Forelimb muscle (tissue), 1 donor: ENCODE measurements around the gene FILIP1L. TPM values are rescaled to one million over a fixed set of nuclear protein-coding genes. Genes with fewer than 3 reads are reported as not detected.

Experiments used
- DNase-seq: peaks from one replicate; pipeline ENCODE4 v3.0.0-alpha.2; 2013; ENCODE audit warnings: low read depth
- polyA plus RNA-seq: library from polyadenylated mRNA; unstranded; fragments of 120-200 nt; gene quantifications from one replicate; pipeline ENCODE4 v1.2.1, GENCODE V29; 2013; ENCODE audit not compliant: insufficient read length

Gene FILIP1L
- polyA plus RNA-seq, 1 donor, result 50.9 TPM

DNA sequence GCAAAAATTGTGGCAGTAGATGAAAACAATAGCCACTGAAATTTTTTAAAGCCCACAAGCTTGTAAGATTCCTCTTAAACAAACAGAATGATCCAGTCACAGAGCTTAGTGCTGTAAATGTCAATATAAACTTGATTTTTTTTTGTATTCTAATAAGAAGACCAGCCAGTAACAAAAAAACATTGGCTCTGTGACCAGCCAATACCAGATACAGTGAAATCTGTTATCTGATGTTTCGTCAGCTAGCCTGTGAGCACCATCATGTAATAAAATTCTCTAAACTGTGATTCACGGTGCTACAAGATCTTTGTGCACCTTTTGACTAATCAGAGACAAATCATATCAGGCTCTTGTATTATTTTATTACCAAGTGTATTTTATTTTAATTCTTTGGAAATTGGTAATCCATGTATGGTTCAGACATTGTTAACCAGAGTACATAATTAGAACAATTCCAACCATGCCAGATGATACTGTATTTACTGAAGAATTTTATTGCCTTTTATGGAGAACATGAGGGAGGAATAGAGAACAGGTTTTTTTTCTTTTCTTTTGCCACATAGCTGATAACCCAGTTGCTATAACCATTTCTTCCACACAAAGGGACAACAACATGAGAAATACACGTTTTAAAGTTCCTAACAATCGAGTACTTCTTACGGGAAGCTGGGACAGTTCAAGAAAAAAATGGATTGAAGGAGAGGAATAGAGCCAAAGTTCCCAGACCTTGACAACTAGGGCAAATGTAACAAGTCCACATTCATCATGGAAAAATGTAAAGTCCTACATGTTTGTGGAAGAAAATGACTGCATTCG, 71.9 kb downstream of the FILIP1L start:
- no peak for DNase-seq

DNA sequence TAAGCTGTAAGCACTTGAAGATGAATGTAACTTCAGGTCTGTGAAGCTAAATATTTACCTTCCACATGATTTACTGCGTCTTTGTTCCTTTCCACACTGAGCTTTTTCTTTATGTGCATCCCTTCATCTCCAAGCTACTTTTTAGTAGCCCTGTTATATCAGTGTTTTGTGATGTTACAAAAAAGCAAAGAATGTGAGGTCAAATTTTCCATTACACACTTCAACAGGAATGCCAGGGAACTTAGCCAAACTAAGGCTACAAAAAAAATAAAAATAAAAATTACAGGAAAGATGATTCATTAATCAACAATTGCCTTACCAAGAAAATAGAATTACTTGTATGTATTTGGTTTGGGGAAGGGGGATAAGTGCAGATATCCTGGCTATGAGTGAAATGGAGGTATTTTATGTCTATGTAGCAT, 73.0 kb downstream of the FILIP1L start:
- peak; percentile 82 for DNase-seq

GRCh38 chr3:100040451-100041225, 73.7 kb downstream of the FILIP1L start:
- DNase-seq, result peak; percentile 85

GRCh38 chr3:100039075-100039474, 75.2 kb downstream of the FILIP1L start:
- no peak for DNase-seq

- no peak for DNase-seq
Observed at GRCh38 chr3:100033903-100034471, 80.3 kb downstream of the FILIP1L start.

GRCh38 chr3:100033184-100033583, 81.1 kb downstream of the FILIP1L start:
- no peak for DNase-seq

DNA sequence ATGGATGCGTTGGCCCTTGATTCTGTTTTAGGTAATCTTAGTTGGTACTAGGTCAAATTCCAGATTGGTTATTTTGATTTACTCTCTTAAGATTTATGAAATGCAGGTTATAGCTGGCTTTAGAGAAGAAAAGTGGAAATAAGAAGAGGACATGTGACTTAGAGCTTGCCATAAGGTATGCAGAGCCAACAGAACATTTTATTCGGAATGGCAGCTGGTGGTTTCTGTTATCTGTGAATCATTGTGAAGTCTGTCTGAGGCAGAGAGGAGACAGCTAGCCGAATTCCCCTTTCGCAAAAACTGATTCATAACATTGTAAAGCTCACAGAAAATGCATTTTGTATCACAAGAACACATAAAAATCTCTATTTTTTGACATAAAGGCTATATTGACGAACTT, 82.1 kb downstream of the FILIP1L start:
- DNase-seq, result no peak

- DNase-seq, result no peak
Observed at GRCh38 chr3:100030914-100031425, 83.3 kb downstream of the FILIP1L start.

GRCh38 chr3:100030346-100030745, 84.0 kb downstream of the FILIP1L start:
- DNase-seq, result no peak

DNA sequence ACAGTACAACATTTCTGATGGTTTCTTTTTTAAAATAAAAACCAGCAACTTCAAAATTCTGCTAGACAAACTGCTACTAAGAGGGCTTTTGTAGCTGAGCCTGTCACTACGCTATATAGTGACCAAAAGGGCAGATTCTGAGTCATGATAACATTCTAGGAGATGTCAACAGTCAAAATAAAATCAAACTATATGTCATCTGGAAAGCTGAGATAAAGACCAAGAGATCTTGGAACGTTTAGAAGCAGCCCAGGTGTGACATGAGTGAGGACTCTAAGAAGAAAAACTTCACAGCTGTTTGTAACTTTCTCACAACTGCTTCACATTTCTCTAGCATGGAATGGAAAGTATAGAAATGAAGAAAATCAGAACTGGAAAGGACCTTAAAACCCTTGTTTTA, 84.6 kb downstream of the FILIP1L start:
- DNase-seq, result no peak

DNA sequence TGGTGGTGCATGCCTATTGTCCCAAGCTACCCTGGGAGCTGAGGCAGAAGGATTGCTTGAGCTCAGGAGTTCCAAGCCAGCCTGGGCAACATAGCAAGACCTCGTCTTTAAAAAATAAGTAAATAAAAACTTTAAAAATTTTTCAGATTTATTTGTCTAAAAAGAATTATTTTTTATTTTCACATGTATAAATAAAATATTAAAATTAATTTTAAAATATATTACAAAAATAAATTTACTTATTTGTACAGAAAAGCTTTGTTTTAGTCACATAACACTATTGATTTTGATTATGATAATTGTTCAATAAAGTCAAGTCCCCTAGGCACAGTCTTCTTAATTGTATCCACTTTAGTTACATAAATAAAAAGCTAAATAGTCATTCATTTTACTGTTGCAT, 85.2 kb downstream of the FILIP1L start:
- DNase-seq, result no peak

DNA sequence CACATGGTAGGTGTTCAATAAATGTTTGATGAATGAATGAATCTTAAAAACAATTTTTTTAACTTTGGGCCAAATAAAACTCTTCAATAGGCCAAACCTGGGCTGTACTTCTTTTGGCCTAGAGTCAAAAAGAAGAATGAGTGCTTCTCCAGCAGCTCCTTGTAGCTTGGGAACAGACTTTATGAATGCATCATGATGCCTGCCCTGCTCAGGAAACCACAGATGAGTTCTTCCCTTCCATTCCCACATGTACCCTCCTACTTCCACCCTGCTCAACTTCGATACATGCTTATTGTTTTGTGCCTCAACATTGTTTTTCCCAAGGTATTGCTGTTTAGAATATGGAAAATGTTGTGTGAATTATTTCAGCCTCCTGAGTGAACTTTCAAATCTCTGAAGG, 87.0 kb downstream of the FILIP1L start:
- no peak for DNase-seq

DNA sequence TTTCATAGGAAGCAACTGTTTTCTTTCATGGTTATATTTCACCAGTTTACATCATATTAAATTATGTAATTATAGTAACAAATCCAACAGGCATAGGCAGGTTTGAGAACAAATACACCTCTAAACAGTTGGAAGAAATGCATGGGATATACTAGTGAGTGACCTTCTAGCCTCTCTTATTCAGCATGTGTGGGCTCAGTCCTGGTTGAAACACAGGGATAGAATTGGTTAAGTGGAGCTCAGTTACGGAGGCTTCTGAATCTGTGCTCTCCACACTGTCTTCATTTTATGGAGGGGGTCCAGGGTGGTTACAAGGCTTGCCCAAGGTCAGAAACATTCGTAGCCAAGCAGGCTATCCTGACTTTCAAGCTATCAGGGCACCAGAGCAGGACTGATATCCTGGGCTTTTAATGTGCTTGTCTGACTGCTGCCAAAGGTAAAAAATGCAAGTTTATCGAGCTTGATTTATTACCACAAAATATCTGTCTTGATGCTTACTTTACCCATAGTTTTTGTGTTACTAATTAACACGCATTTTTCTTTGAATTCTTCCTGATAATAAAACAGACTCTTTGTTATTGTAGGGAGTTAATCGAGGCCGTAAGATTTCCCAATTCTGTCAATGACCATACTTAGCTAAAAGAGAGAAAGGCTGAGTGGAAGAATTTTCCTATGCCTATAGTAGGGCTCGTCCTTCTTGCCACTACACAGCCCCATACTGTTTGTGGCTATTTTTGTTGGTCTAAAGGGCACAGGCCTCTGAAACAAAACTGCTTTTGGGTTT, 89.6 kb downstream of the FILIP1L start:
- no peak for DNase-seq

DNA sequence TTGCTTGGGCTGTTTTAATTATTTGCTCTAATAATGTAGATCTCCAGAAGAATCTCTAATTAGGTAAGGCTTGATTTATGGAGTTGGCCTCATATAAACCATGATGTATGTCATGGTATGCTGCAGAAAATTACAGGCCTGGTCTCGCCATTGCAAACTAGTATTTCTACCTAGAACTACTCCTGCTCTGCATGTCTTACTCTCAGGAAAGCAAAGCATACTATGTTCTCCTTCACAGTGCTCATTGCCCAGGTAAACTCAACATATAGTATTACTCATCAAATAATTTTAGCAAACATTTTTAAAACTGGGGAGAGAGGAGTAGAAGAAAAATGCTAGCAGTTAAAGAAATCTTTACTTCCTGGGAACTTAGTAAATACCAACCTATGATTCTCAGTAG, 90.7 kb downstream of the FILIP1L start:
- no peak for DNase-seq

GRCh38 chr3:100023150-100023549, 91.2 kb downstream of the FILIP1L start:
- no peak for DNase-seq

DNA sequence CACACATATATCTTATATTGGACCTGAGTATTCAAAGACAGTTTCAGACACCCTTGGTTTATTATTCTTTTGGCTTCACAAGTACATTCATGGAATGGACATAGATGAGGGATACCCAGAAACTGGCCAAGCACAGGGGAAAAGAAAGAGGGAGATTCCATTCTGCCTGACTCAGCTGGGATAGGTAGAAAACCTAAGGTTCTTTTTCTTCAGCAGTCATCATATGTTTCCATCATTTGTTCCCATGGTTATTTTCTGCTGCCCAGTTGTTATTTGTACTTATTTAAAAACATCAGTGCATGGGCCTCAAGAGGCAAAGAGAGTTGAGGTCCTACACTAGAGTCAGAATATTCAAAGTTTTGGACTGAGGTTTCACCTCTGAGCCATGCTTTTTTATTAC, 91.8 kb downstream of the FILIP1L start:
- no peak for DNase-seq

DNA sequence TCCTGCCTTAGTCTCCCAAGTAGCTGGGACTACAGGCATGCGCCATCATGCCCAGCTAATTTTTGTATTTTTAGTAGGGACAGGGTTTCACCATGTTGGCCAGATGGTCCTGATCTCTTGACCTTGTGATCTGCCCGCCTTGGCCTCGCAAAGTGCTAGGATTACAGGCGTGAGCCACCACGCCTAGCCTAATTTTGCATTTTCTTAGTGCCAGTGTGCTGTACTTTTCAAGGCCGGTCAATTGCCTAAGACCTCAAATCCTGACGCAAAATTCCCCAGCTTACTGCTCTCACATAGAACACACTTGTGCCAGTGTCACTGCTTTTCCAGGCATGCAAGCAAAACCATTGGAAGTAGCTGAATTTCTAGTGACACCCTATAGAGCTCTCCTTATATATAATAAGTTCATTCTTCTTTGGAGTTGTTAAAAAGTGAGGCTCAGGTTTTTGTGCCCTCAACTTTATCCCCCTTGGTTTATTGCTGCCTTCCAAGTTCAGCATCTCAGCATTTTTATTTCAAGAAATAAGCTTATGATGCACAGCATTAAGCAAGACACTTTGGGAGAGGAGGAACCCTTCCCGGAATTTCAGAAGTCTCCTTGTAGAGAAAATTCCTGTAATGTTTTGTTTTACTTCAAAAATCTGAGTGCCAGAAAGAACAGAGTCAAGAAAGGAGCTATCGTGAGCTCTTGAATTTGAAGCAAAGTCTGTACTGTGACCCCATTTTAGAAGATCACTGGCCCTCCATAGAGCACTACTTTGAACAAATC, 93.2 kb downstream of the FILIP1L start:
- no peak for DNase-seq

DNA sequence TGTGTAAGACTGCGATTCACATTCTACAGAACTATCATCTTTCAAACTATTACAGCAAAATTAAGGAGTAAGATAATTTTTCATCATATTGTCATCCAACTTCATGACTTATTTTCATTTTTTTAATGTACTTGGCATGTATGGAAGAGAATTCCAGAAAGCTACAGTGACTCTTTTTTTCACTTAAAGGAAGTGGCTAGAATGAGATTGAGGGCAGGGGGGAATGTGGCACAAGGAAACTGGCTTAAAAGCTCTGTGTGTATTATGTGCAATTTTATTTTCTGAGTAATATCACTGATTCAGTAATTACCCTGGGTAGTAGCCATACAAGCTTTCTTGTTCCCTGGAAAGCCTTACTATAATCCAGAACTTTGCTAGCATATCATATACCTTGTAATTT, 94.6 kb downstream of the FILIP1L start:
- DNase-seq, result no peak

GRCh38 chr3:100018806-100019205, 95.5 kb downstream of the FILIP1L start:
- DNase-seq, result no peak

DNA sequence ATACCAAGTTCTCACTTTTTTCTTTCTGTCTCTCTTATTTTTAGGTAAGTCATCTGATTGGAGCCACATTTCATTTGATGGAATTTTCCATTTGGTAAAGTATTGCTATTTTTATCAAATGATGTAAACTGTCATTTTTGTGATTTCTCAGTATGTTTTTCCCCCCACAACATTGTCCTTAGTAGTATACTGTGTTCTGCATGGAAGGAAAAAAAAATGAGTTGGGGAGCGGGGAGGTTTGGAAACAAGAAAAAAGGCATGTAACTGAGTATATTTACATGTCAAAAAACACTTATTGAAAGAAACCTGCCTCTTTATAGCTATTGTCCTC, 104.2 kb downstream of the FILIP1L start:
- no peak for DNase-seq
